Left lung (tissue), 14 donors: ENCODE results near the gene NR1D1. TPM values are rescaled to one million over a fixed set of nuclear protein-coding genes. Genes with fewer than 3 reads are reported as not detected.
"Not testable (repeated sequence)": the region's sequence is repeated elsewhere in the genome, so short reads cannot be mapped to it uniquely, and the experiment has no call there.

Experiments used
- ATAC-seq: fragments of 200-7000 bp; cut with Tn5 transposase; one replicate; pipeline ENCODE4 v1.9.1; 2020; ENCODE audit warnings: moderate library complexity
- DNase-seq, 4 donors: peaks; one replicate each; pipeline ENCODE4 v3.0.0-alpha.2; 2013 to 2020
- H3K27ac ChIP-seq, 2 donors: fragments of 200-600 bp; sonication (generic) in 1 of 2; one replicate each; pipeline versions ENCODE4 v1.5.0 to v1.8.0; 2020 to 2021
- H3K27me3 ChIP-seq, 2 donors: fragments of 200-600 bp; sonication (generic) in 1 of 2; one replicate each; pipeline versions ENCODE4 v1.5.0 to v1.8.0; 2020 to 2021
- H3K36me3 ChIP-seq, 2 donors: fragments of 200-600 bp; sonication (generic) in 1 of 2; one replicate each; pipeline versions ENCODE4 v1.5.0 to v1.8.0; 2020 to 2021
- H3K4me1 ChIP-seq, 2 donors: fragments of 200-600 bp; one replicate each; pipeline ENCODE4 v1.8.0; 2021
- H3K4me3 ChIP-seq, 2 donors: fragments of 200-600 bp; sonication (generic) in 1 of 2; one replicate each; pipeline versions ENCODE4 v1.5.0 to v1.8.0; 2020 to 2021; ENCODE audit warnings: mild to moderate bottlenecking in 1 of 2
- H3K9me3 ChIP-seq, 2 donors: fragments of 200-600 bp; sonication (generic) in 1 of 2; one replicate each; pipeline versions ENCODE4 v1.5.0 to v1.8.0; 2020 to 2021
- CTCF ChIP-seq, 2 donors: fragments of 200-600 bp; sonication (generic) in 1 of 2; IDR thresholded peaks; one replicate each; pipeline versions ENCODE4 v1.5.0 to v1.8.0; 2021; ENCODE audit warnings: antibody characterized with exemption in 2 of 2
- intact Hi-C, 2 donors: fragments of 100-400 bp; cut with DNase I; formaldehyde crosslinking; loops; one replicate each; pipeline versions ENCODE4 v1.11.2 to v1.14.2; 2022
- long read RNA-seq, 12 donors: library from polyadenylated mRNA in 2 of 12; unstranded in 2 of 12; transcript quantifications; one replicate each; pipeline ENCODE4 v2.0.0 and lab custom pipeline, GENCODE V29; 2019 to 2026
- polyA plus RNA-seq, 6 donors: library from polyadenylated mRNA; unstranded; fragments of 120-200 nt; gene quantifications; one replicate each; pipeline ENCODE4 v1.2.1, GENCODE V29; 2013; ENCODE audit not compliant: insufficient read length in 6 of 6
- total RNA-seq, 2 donors: library from RNA; stranded (reverse); fragmentation: NEBNext Ultra II Directional; extraction: Animal tissue kit (Norgen Biotek cat#: 25700); gene quantifications; one replicate each; pipeline ENCODE4 v1.2.1, GENCODE V29; 2021
- donor health status: DM: no; HTN: yes; CAD: no.
- donor health status: DM: no; HTN: no; CAD: no.

The NR1D1 gene
- total RNA-seq (10 to 100 TPM in 1 of 2 donors, 1 to 10 TPM in 1; 6.5 to 11.4 TPM), polyA plus RNA-seq (1 to 10 TPM; 3.0 to 4.9 (median 3.9) TPM)
- long read RNA-seq, donor 1: 0 reads
- long read RNA-seq, donor 2: 0 reads
- long read RNA-seq, donor 3, partial matches to known transcripts: 0 of 1 reads
- long read RNA-seq, donor 3, other reads (novel, unspliced or antisense): 0 of 1 reads
- long read RNA-seq, donor 4: 0 reads
- long read RNA-seq, donor 5, partial matches to known transcripts: 109 of 131 reads
- long read RNA-seq, donor 5, other reads (novel, unspliced or antisense): 22 of 131 reads
- long read RNA-seq, donor 6: 0 reads
- long read RNA-seq, donor 7, partial matches to known transcripts: 48 of 61 reads
- long read RNA-seq, donor 7, other reads (novel, unspliced or antisense): 13 of 61 reads
- long read RNA-seq, donor 8, partial matches to known transcripts: 0 of 1 reads
- long read RNA-seq, donor 8, other reads (novel, unspliced or antisense): 0 of 1 reads
- long read RNA-seq, donor 9: 0 reads
- long read RNA-seq, donor 10: 0 reads
- long read RNA-seq, donor 11: 0 reads
- long read RNA-seq, donor 12, partial matches to known transcripts: 0 of 1 reads
- long read RNA-seq, donor 12, other reads (novel, unspliced or antisense): 0 of 1 reads

- peak within 1 kb of the TSS; percentile 85 to 87 for H3K27ac ChIP-seq
- peaks cover 43 to 97% of the 10 kb centered on the region in 2 donors for H3K4me1 ChIP-seq
- DNase-seq (no peak), ATAC-seq (peak; percentile 55)
- no peak for TF ChIP-seq CTCF (IDR thresholded peaks at IDR 0.05)
- peaks cover 0 to 12% of the 10 kb centered on the region in 2 donors for H3K36me3 ChIP-seq
- H3K27me3 ChIP-seq: no peaks in the 10 kb centered on the region
- H3K9me3 ChIP-seq: no peaks in the 10 kb centered on the region
- intact Hi-C loops: no loop called here
- peak within 1 kb of the TSS; percentile 53 to 74 for H3K4me3 ChIP-seq
Observed at GRCh38 chr17:40100419-40100668, at the start of gene NR1D1. TSS of gene NR1D1 (minus strand) at chr17:40100589. CDS start at chr17:40100094, 495 bp downstream.

GRCh38 chr17:40148527-40148926 lies 48.1 kb upstream of the NR1D1 start:
- no peaks in the 10 kb centered on the region for H3K9me3 ChIP-seq
- peak overlapping the region in 1 of 2 donors; percentile 7 for H3K27ac ChIP-seq
- H3K36me3 ChIP-seq: peaks cover 0 to 87% of the 10 kb centered on the region in 2 donors
- no peak overlapping the region for H3K4me3 ChIP-seq
- ATAC-seq: no peak
- intact Hi-C loops: no loop called here
- no peaks in the 10 kb centered on the region for H3K27me3 ChIP-seq
- H3K4me1 ChIP-seq: peaks cover 0 to 48% of the 10 kb centered on the region in 2 donors
- TF ChIP-seq CTCF (IDR thresholded peaks at IDR 0.05): no peak
- DNase-seq: no peak

GRCh38 chr17:40145476-40145875 lies 45.1 kb upstream of the NR1D1 start:
- no peak for DNase-seq
- intact Hi-C loops: no loop called here
- ATAC-seq: no peak
- H3K9me3 ChIP-seq: no peaks in the 10 kb centered on the region
- no peaks in the 10 kb centered on the region for H3K27me3 ChIP-seq
- no peak overlapping the region for H3K4me3 ChIP-seq
- H3K36me3 ChIP-seq: peaks cover 0 to 82% of the 10 kb centered on the region in 2 donors
- peaks cover 13 to 40% of the 10 kb centered on the region in 2 donors for H3K4me1 ChIP-seq
- H3K27ac ChIP-seq: no peak overlapping the region
- no peak for TF ChIP-seq CTCF (IDR thresholded peaks at IDR 0.05)

- H3K9me3 ChIP-seq, H3K27ac ChIP-seq, ATAC-seq, H3K27me3 ChIP-seq, intact Hi-C loops, DNase-seq, H3K4me3 ChIP-seq: not testable (repeated sequence)
- Histone ChIP-seq H3K4me1 (peaks cover 20 to 46% of the 10 kb centered on the region in 2 donors), H3K36me3 (peaks cover 0 to 64% of the 10 kb centered on the region in 2 donors)
Observed at GRCh38 chr17:40143166-40143565, 42.8 kb upstream of the NR1D1 start.

- peak overlapping the region; percentile 97 to 99 for H3K27ac ChIP-seq
- DNase-seq (no peak), ATAC-seq (peak; percentile 5)
- no peaks in the 10 kb centered on the region for H3K27me3 ChIP-seq
- no peak for TF ChIP-seq CTCF (IDR thresholded peaks at IDR 0.05)
- peaks cover 20 to 40% of the 10 kb centered on the region in 2 donors for H3K4me1 ChIP-seq
- intact Hi-C loops: no loop called here
- no peaks in the 10 kb centered on the region for H3K9me3 ChIP-seq
- peak overlapping the region; percentile 47 to 76 for H3K4me3 ChIP-seq
- peaks cover 0 to 69% of the 10 kb centered on the region in 2 donors for H3K36me3 ChIP-seq
Observed at GRCh38 chr17:40139566-40140058, 39.2 kb upstream of the NR1D1 start.
